Measurements from ENCODE around the gene CATSPERB.
"Not testable (repeated sequence)": the region's sequence is repeated elsewhere in the genome, so short reads cannot be mapped to it uniquely, and the experiment has no call there.

The CATSPERB gene

DNA sequence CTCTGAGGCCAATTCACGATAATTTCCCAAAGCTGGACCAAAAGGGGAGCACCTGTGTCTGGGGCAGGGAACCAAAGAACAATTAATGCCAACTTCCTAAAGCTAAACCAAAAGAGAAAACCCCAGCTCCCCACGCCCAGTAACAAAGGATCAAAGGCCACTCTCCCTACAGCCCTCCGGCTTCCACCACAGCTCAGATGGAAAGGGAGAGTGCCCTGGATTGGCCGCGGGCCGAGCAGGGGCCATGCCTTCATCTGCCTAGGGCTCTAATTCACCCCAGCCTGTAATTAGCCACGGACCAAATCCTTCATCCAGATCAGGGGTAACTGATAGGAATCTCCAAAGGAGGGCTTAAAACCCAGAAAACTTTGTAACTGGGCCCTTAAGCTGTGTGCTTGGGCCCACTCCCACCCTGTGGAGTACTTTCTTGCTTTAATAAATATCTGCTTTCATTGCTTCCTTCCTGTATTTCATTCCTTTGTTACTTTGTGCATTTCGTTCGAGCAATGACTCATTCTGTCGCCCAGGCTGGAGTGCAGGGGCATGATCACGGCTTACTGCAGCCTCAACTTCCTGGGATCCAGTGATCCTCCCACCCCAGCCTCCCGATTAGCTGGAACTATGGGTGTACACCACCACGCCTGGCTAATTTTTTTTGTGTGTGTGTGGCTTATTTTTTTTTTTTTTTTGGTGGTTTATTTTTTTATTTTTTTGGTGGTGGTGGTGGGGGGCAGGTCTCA, 156.2 kb downstream of the CATSPERB start:
- no peak for DNase-seq (ENCODE audit: low read depth)

GRCh38 chr14:91573894-91574837, 157.7 kb downstream of the CATSPERB start:
- peak; percentile 2 for DNase-seq (ENCODE audit: low read depth)

GRCh38 chr14:91573528-91573893, 158.4 kb downstream of the CATSPERB start:
- DNase-seq (ENCODE audit: low read depth) = no peak

- DNase-seq (ENCODE audit: low read depth) = no peak
Measured at GRCh38 chr14:91570021-91570420, 161.9 kb downstream of the CATSPERB start.

- DNase-seq (ENCODE audit: low read depth) = no peak
Measured at GRCh38 chr14:91569301-91569700, 162.6 kb downstream of the CATSPERB start.

DNA sequence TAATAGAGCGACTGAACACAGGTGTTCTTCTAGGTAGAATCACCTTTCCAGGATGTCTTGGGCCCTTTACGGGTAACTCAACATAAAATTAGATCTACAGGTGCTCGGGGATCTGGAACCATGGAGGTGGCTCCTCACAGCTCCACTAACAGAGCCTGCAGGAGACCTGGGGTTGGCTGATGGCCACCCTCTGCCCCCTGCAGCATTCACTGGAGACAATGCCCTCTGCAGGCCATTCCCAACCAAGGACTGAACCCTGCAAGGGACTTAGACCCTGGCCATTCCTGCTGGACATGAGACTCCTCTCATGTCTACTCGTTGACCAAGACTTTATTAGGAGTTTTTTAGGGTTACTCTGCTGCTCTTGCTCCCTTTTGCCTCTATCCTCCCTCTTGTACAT, 163.3 kb downstream of the CATSPERB start:
- DNase-seq (ENCODE audit: low read depth) = no peak

DNA sequence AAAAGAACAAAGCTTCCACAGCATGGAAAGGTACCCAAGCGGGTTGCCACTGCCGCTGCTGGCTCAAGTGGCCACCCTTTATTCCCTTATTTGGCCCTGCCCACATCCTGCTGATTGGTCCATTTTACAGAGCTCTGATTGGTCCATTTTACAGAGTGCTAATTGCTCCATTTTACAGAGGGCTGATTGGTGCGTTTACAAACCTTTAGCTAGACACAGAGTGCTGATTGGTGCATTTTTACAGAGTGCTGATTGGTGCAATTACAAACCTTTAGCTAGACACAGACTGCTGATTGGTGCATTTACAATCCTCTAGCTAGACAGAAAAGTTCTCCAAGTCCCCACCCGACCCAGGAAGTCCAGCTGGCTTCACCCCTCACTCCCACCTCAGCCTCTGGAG, 164.1 kb downstream of the CATSPERB start:
- not testable (repeated sequence) for DNase-seq (ENCODE audit: low read depth)

GRCh38 chr14:91555531-91555930, 176.4 kb downstream of the CATSPERB start:
- no peak for DNase-seq (ENCODE audit: low read depth)

DNA sequence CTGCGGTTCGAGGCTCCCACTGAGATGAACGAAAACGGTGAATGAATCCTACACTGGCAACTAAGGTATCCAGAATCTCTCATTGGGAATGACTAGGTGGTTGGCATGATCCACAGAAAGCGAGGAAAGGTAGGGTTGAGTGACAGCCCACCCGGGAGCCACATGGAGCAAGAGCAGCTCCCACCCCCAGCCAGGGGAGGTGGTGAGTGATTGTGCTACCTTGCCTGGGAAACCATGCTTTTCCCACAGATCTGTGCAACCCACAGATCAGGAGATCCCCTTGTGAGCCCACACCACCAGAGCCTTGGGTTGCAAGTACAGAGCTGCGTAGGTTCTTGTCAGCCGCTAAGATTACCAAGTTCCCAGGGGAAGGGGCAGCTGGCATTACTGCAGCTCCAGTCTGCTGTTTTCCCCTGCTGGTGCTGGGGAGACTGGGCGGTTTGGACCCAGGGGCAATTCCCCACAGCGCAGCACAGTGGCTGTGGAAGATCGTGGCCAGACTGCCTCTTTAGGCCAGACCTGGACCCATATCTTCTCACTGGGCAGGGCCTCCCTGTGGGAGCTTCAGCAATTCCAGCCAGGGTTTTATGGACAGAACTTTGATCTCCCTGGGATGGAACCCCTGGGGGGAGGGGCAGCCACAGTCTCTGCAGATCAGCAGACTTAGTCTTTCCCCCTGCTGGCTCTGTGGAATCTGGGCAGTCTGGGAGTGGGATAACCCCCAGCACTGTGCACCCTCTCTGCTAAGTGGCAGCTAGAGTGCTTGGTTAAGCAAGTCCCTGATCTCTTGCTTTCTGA, 177.2 kb downstream of the CATSPERB start:
- no peak for DNase-seq (ENCODE audit: low read depth)

DNA sequence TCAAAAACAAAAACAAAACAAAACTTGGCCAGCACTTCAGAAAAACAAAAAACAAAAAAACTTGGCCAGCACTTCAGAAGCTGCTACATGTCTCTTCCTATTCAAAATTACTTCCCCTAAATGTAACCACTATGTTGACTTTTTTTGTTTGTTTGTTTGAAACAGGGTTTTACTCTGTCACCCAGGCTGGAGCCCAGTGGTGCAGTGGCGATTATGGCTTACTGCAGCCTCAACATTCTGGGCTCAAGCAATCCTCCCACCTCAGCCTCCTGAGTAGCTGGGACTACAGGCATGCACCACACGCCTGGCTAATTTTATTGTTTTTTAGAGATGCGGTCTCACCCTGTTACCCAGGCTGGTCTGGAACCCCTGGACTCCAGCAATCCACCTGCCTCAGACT, 183.8 kb downstream of the CATSPERB start:
- DNase-seq (ENCODE audit: low read depth) = no peak

DNA sequence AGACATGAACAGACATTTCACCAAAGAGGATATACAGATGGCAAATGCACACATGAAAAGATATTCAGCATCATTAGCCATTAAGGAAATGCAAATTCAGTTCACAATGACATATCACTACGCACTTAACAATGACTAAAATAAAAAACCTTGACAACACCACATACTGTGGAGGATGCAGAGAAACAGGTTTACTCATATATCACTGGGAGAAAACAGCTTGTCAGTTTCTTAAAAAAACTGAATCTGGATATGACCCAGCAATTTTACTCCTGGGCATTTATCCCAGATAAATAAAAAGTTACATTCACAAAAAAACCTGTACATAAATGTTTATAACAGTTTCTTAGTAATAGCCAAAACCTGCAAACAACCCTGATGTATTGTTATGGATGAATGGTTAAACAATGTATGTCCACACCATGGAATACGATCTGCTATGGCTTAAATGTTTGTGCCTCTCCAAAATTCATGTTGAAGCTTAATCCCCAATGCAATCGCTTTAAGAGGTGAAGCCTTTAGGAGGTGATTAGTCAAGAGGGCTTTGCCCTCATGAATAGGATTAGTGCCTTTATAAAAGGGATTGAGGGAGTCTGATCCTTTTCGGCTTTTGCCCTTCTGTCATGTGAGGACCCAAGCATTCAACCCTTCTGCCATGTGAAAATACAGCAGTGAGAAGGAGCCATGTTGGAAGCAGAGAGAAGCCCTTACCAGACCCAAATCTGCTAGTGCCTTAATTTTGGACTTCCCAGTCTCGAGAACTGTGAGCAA, 185.8 kb downstream of the CATSPERB start:
- no peak for DNase-seq (ENCODE audit: low read depth)

DNA sequence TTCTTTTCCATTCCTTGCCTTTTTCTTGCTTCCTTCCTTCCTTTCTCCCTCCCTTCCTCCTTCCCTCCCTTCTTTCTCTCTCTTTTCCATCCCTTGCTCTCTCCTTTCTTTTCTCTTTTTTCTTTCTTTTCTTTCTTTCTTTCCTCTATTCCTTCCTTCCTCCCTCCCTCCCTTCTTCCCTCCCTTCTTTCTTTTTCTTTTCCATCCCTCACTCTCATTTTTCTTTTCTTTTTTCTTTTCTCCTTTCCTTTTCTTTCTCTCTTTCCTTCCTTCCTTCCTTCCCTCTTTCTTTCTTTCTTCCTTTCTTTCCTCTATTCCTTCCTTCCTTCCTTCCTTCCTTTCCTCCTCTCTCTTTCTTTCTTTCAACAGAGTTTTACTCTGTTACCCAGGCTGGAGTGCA, 186.7 kb downstream of the CATSPERB start:
- no peak for DNase-seq (ENCODE audit: low read depth)

DNA sequence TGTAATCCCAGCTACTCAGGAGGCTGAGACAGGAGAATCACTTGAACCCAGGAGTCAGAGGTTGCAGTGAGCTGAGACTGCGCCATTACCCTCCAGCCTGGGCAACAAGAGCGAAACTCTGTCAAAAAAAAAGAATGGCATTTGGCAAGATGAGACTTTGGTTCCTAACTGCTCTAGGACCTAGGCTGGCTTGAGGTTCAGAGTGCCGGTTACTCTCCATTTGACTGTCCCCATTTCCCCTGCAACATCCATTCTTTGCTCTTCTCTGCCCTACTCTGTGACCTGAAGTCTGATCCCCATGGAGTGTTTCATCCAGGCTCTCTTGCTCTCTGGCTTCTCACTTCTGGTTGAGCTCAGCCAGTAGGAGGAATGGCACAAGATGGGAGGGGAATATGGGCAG, 195.6 kb downstream of the CATSPERB start:
- DNase-seq (ENCODE audit: low read depth) = no peak

GRCh38 chr14:91534059-91534458, 197.8 kb downstream of the CATSPERB start:
- DNase-seq (ENCODE audit: low read depth) = not testable (repeated sequence)

DNA sequence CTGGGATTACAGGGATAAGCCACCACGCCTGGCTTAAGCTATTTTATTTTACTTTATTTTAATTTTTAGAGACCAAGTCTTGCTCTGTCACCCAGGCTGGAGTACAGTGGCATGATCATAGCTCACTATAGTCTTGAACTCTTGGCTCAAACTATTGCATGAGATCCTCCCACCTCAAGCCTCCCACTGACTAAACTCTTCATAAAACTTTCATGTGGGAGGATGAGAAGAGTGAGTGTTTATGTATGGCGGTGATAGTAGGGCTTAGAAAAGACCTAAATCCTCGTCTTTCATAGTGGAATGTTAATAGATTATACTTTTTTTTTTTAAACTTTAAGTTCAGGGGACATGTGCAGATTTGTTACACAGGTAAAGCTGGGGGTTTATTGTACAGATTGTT, 198.3 kb downstream of the CATSPERB start:
- no peak for DNase-seq (ENCODE audit: low read depth)
